T follicular helper cell (primary cell): Measurements from ENCODE around the gene ADAMTSL1.

ENCODE experiments used
- DNase-seq: peaks from one replicate; pipeline ENCODE4 v3.0.0-alpha.2; 2020; ENCODE audit warnings: low read depth
- total RNA-seq, 2 experiments: gene quantifications; one replicate each; lab custom pipeline; 2026; lab: John Stamatoyannopoulos, UW

ADAMTSL1 gene, protein sequence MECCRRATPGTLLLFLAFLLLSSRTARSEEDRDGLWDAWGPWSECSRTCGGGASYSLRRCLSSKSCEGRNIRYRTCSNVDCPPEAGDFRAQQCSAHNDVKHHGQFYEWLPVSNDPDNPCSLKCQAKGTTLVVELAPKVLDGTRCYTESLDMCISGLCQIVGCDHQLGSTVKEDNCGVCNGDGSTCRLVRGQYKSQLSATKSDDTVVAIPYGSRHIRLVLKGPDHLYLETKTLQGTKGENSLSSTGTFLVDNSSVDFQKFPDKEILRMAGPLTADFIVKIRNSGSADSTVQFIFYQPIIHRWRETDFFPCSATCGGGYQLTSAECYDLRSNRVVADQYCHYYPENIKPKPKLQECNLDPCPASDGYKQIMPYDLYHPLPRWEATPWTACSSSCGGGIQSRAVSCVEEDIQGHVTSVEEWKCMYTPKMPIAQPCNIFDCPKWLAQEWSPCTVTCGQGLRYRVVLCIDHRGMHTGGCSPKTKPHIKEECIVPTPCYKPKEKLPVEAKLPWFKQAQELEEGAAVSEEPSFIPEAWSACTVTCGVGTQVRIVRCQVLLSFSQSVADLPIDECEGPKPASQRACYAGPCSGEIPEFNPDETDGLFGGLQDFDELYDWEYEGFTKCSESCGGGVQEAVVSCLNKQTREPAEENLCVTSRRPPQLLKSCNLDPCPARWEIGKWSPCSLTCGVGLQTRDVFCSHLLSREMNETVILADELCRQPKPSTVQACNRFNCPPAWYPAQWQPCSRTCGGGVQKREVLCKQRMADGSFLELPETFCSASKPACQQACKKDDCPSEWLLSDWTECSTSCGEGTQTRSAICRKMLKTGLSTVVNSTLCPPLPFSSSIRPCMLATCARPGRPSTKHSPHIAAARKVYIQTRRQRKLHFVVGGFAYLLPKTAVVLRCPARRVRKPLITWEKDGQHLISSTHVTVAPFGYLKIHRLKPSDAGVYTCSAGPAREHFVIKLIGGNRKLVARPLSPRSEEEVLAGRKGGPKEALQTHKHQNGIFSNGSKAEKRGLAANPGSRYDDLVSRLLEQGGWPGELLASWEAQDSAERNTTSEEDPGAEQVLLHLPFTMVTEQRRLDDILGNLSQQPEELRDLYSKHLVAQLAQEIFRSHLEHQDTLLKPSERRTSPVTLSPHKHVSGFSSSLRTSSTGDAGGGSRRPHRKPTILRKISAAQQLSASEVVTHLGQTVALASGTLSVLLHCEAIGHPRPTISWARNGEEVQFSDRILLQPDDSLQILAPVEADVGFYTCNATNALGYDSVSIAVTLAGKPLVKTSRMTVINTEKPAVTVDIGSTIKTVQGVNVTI (N-terminal part only)
- 0 to 0.12 reads per million in 2 experiments for total RNA-seq

DNA sequence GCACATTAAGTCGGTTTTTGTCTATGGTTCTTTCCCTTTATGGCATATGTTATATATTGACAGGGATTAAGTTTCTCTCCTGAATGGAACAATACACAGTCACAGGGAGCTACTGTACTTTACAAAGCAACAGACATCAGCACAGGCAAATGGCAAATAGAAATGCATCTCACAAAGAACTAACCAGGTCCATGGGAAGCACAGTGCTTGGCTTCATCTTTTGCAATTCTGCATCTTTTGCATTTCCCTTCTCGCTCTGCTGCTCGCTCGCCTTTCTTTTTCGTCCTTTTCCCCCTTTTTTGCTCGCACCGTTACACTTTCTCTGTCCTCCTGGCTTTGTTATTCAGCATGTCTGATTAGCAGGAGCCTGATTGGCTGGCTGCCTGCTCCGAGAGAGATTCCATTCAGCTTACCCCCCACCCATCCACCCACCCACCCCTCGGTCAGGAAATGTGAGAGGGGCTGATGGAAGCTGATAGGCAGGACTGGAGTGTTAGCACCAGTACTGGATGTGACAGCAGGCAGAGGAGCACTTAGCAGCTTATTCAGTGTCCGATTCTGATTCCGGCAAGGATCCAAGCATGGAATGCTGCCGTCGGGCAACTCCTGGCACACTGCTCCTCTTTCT is at the start of gene ADAMTSL1:
Gene ADAMTSL1 (plus strand): TSS at position 502 of the 628 bp plus-strand sequence. CDS start 80 bp downstream, at position 582.
- DNase-seq, result no peak

DNA sequence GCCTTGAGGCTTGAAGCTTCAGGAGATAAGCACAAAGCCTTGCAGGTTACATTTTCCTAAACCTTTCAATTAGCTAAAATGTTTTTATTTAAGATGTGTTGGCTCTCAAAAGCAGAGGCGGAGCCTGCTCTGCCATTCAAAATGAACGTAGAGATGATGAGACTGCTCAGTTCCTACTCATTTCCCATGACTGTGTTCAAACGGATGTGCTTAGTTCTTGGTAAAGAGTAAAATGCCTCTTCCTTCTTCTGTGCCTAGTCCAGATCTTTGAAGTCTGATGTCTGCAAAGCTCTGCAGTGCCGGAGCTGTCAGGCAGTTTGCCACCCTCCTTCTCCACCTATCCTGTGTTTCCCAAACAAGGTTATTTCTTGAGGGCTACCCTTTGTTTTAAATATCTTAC is 46.3 kb upstream of the ADAMTSL1 start:
- no peak for DNase-seq

DNA sequence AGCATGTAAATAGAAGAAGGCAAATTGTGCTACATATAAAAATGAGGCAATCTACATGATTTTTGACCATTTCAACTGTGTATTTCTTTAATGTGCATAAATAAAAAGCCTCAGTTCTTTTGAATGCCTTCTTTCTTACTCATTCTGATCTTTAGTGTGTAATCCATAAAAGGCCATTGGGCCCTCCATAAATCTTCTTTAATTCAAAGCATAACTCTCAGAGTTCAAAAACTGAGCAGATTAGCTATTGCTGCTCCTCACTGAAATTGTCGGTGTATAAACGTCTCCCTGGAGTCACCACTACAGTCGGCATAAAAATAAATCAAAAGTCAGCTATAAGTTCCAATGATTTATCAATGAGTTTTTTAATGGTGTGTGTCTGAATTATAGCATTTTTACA is 45.3 kb upstream of the ADAMTSL1 start:
- no peak for DNase-seq

DNA sequence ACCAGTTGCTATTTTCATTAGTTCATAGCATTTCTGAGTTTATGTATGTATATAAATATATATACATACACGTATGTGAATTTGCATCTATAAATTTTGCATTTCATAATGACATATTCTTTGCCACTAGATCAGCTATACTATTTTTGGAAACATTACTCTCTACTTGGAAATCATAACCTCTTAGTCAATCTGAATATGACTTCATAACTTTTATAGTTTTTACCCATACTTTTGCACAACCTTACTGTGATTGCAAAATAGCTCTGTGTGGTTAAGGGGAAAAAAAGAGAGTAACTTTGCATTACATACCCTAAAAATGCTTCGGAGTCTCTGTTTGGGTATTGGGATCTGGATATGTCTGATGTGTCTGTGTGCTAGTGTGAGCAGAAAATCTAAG is 44.9 kb upstream of the ADAMTSL1 start:
- no peak for DNase-seq

DNA sequence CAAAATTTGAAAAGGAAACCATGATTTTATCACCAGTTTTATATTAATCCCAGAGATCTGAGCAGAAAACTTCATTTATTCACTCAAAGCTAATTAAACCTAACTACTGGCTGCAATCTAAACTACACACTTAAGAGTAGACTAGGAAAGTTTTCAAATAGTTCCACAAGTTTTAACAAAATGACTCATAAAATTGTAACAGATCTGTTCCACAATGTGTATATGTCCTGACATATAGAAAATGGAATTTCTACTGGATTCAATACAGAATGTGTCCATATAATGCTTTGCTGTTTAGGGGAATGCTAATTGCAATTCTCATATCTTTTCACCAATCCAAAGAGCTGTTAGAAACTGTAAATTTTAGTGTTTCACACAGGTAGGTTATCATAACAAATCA is 40.3 kb upstream of the ADAMTSL1 start:
- DNase-seq, result no peak

DNA sequence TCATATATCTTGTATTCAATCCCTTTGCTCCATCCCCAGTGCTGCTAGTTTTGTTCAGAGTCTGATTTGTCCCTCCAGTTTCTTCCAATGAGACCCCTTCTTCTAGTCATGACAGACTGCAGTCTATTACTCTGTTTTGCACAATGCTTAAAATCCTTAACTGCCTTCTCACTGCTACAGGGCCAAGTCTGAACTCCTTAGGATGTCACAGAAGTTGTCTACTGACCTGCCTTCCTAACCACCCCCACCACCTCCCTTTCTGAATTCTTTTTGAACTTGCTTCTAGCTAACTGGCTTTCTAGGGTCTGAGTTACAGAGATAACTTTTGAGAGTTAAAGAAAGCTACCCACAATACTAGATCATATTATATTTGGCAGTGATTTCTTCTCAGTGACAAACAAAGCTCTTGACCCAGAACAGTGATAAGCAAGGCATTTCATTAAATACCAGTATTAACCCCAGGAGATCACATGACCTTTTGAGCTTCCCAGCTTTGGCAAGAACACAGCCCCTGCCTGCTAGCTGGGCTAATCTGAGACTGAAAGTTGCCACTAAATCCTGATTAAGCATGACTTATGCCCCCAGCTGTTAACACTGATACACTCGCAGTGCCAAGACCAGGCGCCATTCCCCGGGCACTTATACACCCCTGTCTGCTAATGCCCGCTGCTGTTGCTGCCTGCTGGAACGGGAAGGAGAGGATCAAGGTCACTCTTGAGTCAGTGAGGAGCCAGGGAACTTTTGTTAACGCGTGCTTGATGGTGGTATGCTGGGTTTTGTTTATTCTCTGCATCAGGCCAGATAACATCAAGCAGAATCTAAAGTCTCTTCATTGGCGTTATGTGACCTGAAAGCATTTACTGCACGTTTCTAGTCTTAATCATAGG is 36.4 kb upstream of the ADAMTSL1 start:
- DNase-seq, result no peak

DNA sequence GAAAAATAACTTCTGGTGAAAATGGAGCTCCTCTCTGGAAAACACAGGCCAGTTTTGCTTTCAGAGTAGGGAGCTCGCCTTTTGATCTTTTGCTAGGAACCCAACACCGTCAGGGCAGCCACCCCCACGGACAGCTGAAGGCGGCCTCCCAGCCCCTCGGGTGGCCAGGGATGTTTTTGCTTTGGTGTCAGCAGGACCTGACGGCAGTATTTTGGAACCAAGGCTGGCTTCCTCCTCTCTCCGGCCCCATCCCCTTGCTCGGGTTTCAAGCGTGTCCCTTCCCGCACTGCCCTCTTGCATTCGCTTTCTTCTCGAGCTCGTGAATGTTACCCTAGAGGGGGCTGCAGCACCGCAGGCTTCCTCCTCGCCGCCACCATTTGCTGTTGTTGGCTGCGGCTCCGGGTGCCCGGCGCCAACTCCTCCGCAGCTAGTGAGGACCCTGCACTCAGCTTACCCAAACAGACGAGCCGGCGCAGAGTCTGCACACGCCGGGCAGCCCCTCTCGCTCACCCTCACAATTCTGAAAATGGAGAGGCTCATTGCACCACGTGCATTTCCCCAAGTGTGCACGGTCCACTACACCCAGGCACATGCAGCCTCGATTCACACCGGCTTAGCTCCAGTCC is 35.5 kb upstream of the ADAMTSL1 start:
- DNase-seq, result no peak

DNA sequence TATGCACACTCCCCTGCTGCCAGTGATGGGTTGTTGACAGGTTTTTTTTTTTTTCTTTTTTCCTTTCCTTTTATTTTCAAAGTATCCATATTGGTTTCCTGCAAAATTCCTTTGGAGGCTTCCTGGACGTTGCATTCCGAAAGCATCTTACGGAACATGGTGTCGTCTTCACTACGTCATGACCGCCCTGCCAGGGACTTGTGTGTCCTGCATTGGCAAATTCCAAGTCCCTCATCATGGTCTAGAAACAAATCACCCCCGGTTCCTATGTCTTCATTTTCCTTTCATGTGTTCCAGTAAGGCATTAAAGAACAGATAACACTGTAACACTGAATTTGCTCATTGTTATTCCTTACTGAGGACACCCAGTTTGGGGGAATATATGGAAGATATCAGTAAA is 35.0 kb upstream of the ADAMTSL1 start:
- no peak for DNase-seq

DNA sequence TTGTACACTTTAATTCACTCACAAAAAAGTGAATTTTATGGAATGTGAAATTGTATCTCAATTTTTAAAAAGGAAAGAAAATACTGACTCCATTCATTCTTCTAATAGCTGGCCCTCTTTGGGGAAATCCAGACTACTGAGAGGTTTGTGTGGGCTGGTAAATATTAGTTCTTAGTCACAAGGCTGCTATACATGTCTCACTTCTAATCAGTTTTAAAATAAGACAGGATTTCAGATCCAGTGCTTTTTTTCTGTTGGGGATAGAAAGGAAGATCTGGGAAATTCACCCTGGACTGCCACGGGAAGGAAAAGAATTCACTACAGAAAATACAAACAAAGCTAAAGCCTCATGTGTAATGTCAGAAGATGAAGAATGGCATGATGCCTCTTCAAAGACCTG is 32.7 kb upstream of the ADAMTSL1 start:
- DNase-seq, result no peak

DNA sequence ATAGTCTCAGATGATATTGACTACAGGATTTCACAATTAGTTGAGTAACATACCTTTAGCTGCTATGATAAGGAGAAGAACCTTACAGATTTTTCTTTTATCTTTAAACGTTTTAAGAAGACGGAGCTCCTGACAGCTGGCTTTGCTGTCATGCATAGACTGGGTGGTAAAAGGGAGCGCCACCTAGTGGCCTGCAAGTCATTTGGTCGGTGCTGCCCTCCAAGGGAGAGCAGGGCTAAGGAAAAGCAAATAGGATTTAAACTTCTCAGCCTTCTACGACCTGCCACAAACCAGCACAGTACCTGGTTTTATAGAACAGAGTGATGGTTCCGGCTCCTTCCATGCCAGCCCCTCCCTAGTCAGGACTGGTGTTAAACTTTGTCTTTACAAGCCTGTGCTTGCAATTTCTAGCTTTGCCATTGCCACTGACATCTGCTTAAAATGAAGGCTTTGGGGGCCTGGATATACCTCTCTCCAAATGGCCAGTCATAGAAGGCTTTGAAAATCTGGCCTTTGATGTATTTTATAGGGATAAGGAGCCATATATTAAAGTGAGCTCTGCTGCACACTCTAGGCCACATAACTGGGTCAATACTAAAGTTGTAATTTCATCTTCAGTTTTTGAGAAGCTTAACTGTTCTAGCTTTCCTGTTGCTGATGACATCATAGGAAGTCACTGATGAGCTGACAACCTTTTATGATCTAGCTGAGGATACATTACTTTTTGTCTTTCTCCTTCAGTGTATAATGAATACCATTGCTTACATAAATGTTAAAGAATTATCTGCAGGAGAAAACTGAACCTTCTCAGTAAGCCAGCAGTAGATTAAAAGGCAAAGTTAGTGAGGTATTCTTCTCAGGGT is 31.1 kb upstream of the ADAMTSL1 start:
- peak; percentile 1 for DNase-seq

DNA sequence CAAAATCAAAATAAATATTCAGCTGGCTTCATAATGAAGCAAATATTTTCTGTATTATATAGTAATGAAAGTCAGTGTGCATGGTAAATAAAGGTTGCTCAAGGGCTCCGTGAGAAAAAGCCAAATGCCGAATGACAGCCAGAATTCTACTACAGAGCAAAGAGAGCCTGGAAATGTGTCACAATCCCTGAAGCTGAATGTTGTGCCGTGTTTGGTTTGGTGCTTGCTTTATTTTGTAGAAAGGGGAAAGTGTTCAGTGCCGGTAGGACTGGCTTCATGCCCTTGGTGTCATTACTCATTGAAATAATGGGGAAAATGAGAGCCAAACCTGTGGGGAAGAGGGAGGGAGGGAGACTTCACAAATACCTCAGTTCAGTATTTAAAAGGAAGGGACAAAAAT is 26.8 kb upstream of the ADAMTSL1 start:
- no peak for DNase-seq

DNA sequence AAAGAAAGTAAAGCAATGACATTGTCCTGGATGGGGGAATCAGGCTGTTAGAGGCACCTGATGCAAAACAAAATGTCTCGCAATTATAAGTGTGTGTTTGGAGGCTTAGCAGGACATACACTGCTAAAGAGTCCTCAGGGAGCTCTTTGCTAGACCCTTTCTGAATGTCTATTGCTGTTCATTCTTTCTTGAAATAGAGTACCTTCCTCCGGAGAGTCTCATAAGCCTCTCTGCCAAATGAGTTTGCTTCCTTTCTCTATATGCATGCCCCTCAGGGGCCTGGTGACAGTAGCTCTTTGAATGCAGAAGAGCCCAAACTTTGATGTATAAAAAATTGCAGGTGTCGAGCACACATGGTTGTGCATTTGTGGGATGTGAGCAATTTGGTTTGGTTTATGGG is 26.4 kb upstream of the ADAMTSL1 start:
- no peak for DNase-seq

DNA sequence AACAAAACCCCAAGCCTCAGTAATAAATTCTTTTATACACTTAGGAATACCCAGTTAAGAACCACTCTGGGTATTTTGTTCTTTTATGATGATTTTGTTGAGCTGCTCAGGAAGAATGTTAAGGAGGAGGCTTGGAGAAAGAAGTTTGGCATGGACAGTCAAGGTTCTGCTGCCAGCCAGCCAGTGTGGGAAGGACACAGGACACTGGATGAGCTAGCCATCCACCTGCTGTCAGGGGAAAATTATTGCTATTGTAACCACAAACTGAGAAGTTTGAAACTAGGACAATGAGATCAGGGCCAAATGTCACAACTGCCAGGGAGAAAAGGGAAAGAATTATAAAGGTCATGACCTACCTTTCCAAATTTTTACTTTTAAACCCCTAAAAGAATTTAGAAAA is 25.9 kb upstream of the ADAMTSL1 start:
- no peak for DNase-seq

DNA sequence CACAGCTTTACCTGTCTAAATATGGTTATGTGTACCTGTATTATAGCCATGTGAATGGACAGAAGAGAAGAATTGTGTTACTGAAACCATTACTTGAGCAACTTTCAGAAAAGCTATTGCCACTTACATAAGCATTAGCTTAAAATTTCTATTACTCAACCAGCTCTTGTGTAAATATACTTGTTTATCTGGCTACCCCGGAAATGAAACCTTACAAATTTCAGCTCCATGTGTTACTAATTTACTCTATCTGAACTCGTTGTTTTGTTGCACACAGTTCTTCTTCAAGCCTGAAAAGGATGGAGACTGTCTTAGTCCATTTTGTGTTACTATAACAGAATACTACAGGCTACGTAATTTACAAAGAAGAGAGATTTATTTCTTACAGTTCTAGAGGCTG is 22.5 kb upstream of the ADAMTSL1 start:
- DNase-seq, result no peak

DNA sequence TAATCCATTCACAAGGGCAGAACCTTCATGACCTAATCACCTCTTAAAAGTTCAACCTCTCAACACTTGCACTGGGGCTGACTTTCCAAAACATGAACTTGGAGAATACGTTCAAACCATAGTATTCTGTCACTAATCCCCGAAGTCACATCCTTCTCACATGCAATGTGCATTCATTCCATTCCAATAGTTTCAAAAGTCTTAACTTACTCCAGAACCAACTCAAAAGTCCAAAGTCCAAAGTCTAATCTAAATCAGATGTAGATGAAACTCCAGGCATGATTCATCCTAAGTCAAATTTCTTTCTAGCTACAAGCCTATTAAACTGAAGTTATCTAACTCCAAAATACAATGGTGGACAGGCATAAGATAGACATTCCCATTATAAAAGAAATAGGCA is 21.7 kb upstream of the ADAMTSL1 start:
- DNase-seq, result no peak

DNA sequence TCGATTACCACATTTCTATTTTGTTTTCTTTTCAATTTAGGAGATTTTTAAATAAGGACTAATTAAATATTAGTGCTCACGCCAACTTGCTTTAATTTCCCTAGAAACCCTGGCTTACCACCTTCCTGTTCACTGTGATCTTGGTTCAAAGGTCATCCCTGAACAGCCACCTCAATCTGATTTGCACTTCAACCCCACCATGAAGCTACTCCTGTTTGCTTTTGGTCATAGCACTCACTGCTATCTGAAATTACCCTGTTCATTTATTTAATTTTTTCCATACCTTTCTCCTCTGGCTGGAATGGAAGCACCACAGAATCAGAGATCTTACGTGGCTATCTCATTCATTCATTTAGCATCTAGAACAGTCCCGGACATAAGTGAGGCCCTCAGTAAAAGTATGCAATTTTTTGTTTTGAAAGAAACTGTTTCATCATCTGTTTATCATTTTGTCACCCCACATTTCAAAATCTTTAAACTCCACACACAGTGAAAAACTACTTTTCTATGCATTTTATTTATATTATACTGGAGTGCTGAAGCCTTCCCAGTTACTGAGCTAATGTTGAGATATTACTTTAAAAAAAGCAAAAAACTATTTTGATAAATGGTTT is 17.2 kb upstream of the ADAMTSL1 start:
- DNase-seq, result no peak

DNA sequence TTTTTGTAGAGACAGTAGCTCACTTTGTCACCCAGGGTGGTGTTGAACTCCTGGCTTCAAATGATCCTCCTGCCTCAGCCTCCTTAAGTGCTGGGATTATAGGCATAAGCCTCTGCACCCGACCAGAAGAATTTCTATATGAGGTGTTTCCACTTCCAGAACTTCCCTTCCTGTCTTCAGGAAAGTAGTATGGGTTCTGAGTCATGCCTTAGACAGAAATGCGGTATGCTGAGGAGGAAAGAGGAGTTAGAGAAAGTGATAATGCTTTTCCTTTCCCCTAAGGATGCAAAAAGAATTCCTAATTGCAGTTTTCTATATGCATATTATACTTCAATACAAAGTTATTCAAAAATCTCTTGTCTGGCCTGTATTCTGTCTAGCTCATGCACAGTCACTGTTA is 16.4 kb upstream of the ADAMTSL1 start:
- no peak for DNase-seq

DNA sequence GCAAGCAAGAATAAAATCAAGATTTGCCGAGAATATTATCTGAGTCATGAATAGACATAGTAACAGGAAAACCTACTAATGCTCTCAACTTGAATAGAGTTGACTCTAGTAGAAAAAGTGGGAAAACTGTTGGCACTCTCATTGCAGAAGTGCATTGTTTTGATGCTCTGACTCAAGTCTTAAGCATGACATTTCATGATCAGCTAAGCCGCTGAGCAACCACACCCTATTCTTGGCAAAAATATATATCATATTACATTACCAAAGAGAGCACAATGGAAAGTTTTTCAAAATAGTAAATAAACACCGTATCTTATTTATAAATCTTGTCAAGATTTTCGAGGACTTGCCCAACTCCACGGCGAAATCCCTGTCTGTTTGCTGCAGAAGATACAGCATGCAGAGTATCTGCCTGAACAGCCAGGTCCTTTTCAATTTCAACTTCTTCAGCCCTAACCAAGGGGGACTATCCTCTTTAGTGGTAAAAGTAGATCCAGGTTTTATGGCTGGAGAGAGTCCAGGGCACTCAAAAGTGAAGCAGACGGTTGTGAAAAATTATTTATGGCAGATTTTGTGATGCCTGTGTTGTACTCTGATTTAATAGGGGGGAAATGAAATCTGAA is 13.9 kb upstream of the ADAMTSL1 start:
- DNase-seq, result no peak
